ENCODE measurements around the gene KIF20B. TPM values are rescaled to one million over a fixed set of nuclear protein-coding genes. Genes with fewer than 3 reads are reported as not detected.

Gene KIF20B
- total and polyA plus RNA-seq, 2 donors from 2014 or later = 0.67 to 7.3 TPM

DNA sequence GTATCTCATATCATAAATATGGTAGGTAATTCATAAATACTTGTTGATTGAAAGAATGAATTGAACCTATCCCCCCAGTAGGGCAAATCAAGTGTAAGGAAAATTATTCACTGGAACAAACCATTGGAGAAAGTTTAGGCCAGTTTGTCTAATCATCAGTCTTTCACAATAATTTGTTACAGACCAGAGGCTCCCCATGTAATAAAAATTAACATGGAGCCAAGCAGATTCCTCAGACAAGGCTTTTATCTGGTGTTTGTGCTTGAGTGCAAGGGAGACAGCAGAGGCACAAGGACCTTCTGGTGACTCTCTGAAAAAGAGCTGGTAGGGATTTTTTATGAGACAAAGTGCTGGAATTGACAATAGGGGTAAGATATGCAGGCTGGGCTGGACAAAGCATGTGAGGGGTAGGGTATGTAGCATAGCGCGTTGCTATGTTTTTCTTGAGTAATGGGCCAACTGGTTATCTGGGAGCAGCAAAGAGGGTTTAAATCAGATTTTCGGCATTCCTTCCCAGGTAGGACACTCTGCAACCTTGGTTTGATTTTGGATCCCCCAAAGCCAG, 48.5 kb upstream of the KIF20B start:
- Histone ChIP-seq H3K36me3 (ENCODE audit: control insufficient read depth in 2 of 3, insufficient read depth in 3 of 3, low read length in 3 of 3) (no peaks in the 10 kb centered on the region), H3K9ac (ENCODE audit: low read length in 3 of 3) (no peak overlapping the region), H3K9me3 (ENCODE audit: control insufficient read depth in 2 of 3, insufficient read depth in 1 of 3, low read length in 3 of 3) (no peaks in the 10 kb centered on the region), H3K27me3 (ENCODE audit: control insufficient read depth, insufficient read depth, low read length) (no peaks in the 10 kb centered on the region), H3K4me1 (ENCODE audit: control insufficient read depth in 2 of 3, insufficient read depth in 2 of 3, low read depth in 1 of 3, low read length in 3 of 3) (no peaks in the 10 kb centered on the region), H3K4me3 (ENCODE audit: low read length in 3 of 3) (no peak overlapping the region), H3K27ac (ENCODE audit: low read depth in 2 of 2, low read length in 2 of 2) (no peak overlapping the region)
- intact Hi-C loops (cut with DNase I) = no loop called here
- no peak for FAIRE-seq
- no peak for TF ChIP-seq CTCF (IDR thresholded peaks at IDR 0.05; ENCODE audit: borderline replicate concordance, extremely low read depth, insufficient read depth)
- no peak for DNase-seq

DNA sequence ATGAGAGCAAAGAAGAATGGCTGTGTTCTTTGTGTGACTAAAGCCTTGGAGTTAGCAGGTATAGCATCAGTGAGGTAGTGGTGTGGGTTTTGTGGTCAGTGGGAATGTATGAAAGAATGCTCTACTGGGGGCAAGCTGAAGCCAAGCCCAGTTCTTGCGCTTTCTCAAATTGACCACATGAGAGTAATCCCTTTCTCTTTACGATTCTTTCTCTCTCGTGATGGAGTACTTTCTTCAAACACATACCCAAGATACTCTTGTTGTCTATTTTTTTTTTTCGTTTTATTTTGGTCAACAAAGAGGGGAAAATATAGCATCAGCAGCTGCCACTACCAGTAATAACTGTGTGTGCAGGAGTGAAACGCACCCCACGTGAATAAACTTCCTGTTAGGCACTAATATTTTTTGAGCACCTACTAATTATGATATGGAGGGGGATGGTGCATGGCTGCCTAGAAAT, 48.0 kb upstream of the KIF20B start:
- no peak for FAIRE-seq
- no peak for DNase-seq
- no peaks in the 10 kb centered on the region for H3K9me3 ChIP-seq (ENCODE audit: control insufficient read depth in 2 of 3, insufficient read depth in 1 of 3, low read length in 3 of 3)
- no peak for TF ChIP-seq CTCF (IDR thresholded peaks at IDR 0.05; ENCODE audit: borderline replicate concordance, extremely low read depth, insufficient read depth)
- H3K4me3 ChIP-seq (ENCODE audit: low read length in 3 of 3) = no peak overlapping the region
- no peak overlapping the region for H3K9ac ChIP-seq (ENCODE audit: low read length in 3 of 3)
- no peaks in the 10 kb centered on the region for H3K36me3 ChIP-seq (ENCODE audit: control insufficient read depth in 2 of 3, insufficient read depth in 3 of 3, low read length in 3 of 3)
- H3K4me1 ChIP-seq (ENCODE audit: control insufficient read depth in 2 of 3, insufficient read depth in 2 of 3, low read depth in 1 of 3, low read length in 3 of 3) = no peaks in the 10 kb centered on the region
- intact Hi-C loops (cut with DNase I) = no loop called here
- H3K27ac ChIP-seq (ENCODE audit: low read depth in 2 of 2, low read length in 2 of 2) = no peak overlapping the region
- no peaks in the 10 kb centered on the region for H3K27me3 ChIP-seq (ENCODE audit: control insufficient read depth, insufficient read depth, low read length)

- H3K9me3 ChIP-seq (ENCODE audit: control insufficient read depth in 2 of 3, insufficient read depth in 1 of 3, low read length in 3 of 3) = no peaks in the 10 kb centered on the region
- no peak for FAIRE-seq
These were observed 45.7 kb upstream of the KIF20B start for GRCh38 chr10:89655722-89656121.

More at GRCh38 chr10:89655722-89656121, 45.7 kb upstream of the KIF20B start:
- H3K4me3 ChIP-seq (ENCODE audit: low read length in 3 of 3) = no peak overlapping the region
- H3K36me3 ChIP-seq (ENCODE audit: control insufficient read depth in 2 of 3, insufficient read depth in 3 of 3, low read length in 3 of 3) = no peaks in the 10 kb centered on the region
- H3K27me3 ChIP-seq (ENCODE audit: control insufficient read depth, insufficient read depth, low read length) = no peaks in the 10 kb centered on the region
- intact Hi-C loops (cut with DNase I) = no loop called here
- no peak overlapping the region for H3K9ac ChIP-seq (ENCODE audit: low read length in 3 of 3)
- no peak for DNase-seq
- TF ChIP-seq CTCF (IDR thresholded peaks at IDR 0.05; ENCODE audit: borderline replicate concordance, extremely low read depth, insufficient read depth) = no peak
- no peaks in the 10 kb centered on the region for H3K4me1 ChIP-seq (ENCODE audit: control insufficient read depth in 2 of 3, insufficient read depth in 2 of 3, low read depth in 1 of 3, low read length in 3 of 3)
- no peak overlapping the region for H3K27ac ChIP-seq (ENCODE audit: low read depth in 2 of 2, low read length in 2 of 2)
